SJSA1 (cell line): ENCODE measurements around the gene NLRP12. TPM values are rescaled to one million over a fixed set of nuclear protein-coding genes. Genes with fewer than 3 reads are reported as not detected.
"Not testable (repeated sequence)": the region's sequence is repeated elsewhere in the genome, so short reads cannot be mapped to it uniquely, and the experiment has no call there.

Experiments
- DNase-seq, 2 experiments: peaks; one replicate each; pipeline ENCODE4 v3.0.0-alpha.2; 2015 to 2020; ENCODE audit warnings: low spot score in 2 of 2, low read depth in 1 of 2
- H3K27ac ChIP-seq: fragments of 250-450 bp; sonication (Bioruptor Pico); 2 replicates; pipeline ENCODE4 v1.5.1; 2020; ENCODE audit warnings: mild to moderate bottlenecking, moderate library complexity
- H3K27me3 ChIP-seq: fragments of 250-450 bp; sonication (Bioruptor Pico); replicated peaks from 2 replicates; pipeline ENCODE4 v1.5.1; 2020; ENCODE audit warnings: mild to moderate bottlenecking, moderate library complexity
- H3K36me3 ChIP-seq: fragments of 250-450 bp; sonication (Bioruptor Pico); 2 replicates; pipeline ENCODE4 v1.5.1; 2020; ENCODE audit warnings: mild to moderate bottlenecking
- H3K4me1 ChIP-seq: fragments of 250-450 bp; sonication (Bioruptor Pico); replicated peaks from 2 replicates; pipeline ENCODE4 v1.6.1; 2021; ENCODE audit warnings: mild to moderate bottlenecking
- H3K4me3 ChIP-seq: fragments of 250-450 bp; sonication (Bioruptor Pico); 2 replicates; pipeline ENCODE4 v1.5.1; 2020; ENCODE audit warnings: mild to moderate bottlenecking
- H3K9me3 ChIP-seq: fragments of 250-450 bp; sonication (Bioruptor Pico); replicated peaks from 2 replicates; pipeline ENCODE4 v1.5.1; 2020; ENCODE audit warnings: mild to moderate bottlenecking
- total RNA-seq: library from RNA; depleted of rRNA; stranded (reverse); fragments of >200 nt; shearing (Covaris generic); gene quantifications from 2 replicates; pipeline ENCODE4 v1.2.3, GENCODE V29; 2014

Gene NLRP12
- total RNA-seq, 1 experiment from 2014 or later, result not detected

DNA sequence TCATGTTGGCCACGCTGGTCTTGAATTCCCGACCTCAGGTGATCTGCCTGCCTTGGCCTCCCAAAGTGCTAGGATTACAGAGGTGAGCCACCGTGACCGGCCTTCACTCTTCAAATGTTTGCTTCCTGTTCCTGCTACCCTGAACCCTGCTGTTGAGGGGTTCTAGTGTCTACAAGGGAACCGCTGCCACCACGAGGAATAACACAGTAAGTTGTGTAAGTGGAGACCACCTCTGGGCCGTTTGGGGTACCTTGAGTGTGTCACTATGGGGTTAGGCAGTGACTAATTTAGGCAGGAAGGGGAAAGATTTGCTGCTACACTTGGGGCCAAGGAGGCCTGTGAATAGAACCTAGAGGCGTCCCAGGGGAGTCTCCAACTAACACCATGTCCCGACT, 41.4 kb upstream of the NLRP12 start:
- Histone ChIP-seq H3K9me3 (no peaks in the 10 kb centered on the region), H3K27ac (peak overlapping the region; percentile 99), H3K36me3 (peaks cover 20% of the 10 kb centered on the region), H3K4me3 (peak overlapping the region; percentile 62), H3K4me1 (peaks cover 31% of the 10 kb centered on the region), H3K27me3 (no peaks in the 10 kb centered on the region)
- no peak for DNase-seq

DNA sequence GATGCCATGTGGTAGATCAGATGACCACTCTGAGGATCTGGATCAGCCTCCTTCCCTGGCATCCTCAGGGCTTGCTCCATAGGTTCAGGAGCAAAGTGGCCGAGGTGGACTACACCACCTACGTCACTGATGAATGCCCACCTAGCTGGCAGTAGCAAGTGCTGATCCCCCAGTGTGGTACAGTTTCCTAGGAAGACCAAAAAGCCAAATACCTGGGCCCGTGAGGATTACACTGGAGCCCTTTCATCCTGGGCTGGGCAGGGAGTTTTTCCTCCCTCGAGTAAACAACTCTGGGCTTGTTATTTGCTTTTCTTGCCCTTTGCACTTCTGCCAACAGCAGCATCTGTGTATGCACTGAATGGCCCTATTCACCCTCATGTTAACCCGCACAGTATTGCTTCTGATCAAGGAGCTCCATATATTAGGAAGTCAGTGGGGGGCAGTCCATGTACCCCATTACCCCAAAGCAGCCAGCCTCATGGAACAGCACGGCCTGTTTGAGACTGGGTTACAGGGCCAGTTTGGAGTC, 40.3 kb upstream of the NLRP12 start:
- H3K27ac ChIP-seq, result peak overlapping the region; percentile 99; the same call in 1 of the 2 replicates
- H3K9me3 ChIP-seq, result no peaks in the 10 kb centered on the region
- H3K4me1 ChIP-seq, result peaks cover 31% of the 10 kb centered on the region
- H3K27me3 ChIP-seq, result no peaks in the 10 kb centered on the region
- H3K4me3 ChIP-seq, result no peak overlapping the region
- peaks cover 16% of the 10 kb centered on the region for H3K36me3 ChIP-seq
- DNase-seq, result no peak

DNA sequence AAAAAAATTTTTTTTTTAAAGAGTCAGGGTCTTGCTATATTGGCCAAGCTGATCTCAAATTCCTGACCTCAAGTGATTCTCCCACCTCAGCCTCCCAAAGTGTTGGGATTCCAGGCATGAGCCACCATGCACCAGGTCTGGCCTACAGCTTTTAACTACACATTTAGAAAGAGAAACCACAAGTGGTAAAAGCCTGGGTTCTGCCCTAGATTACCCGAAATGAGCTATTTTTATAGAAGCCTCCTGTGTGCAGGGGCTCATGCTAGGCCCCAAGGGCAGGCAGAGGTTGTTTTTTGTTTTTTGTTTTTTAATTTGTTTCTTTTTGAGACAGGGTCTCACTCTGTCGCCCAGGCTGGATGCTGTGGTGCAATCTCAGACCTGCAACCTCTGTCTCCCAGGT, 29.6 kb upstream of the NLRP12 start:
- DNase-seq, result no peak
- no peak overlapping the region for H3K27ac ChIP-seq
- H3K36me3 ChIP-seq, result no peaks in the 10 kb centered on the region
- H3K4me3 ChIP-seq, result no peak overlapping the region
- H3K9me3 ChIP-seq, result no peaks in the 10 kb centered on the region
- H3K4me1 ChIP-seq, result peaks cover 10% of the 10 kb centered on the region
- no peaks in the 10 kb centered on the region for H3K27me3 ChIP-seq

DNA sequence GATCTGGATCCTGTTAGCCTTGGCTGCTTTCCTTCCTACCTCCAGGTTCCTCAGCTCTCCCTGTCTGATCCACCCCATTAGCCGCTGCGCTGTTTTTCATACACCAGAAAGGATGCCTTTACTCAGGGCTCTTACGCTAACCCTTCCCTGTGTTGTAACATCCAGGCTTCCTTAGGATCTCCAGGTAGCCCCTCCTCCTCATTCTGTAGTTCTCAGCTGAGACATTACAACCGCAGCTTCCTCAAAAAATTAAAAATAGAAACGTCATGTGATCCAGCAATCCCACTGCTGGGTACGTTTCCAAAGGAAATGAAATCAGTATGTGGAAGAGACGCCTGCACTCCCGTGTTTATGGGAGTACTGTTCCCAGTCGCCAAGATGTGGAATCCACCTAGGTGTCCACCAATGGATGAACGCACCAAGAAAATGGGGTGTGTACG, 25.1 kb upstream of the NLRP12 start:
- H3K36me3 ChIP-seq, result no peaks in the 10 kb centered on the region
- no peaks in the 10 kb centered on the region for H3K9me3 ChIP-seq
- H3K27ac ChIP-seq, result no peak overlapping the region
- no peak for DNase-seq
- H3K4me3 ChIP-seq, result no peak overlapping the region
- H3K27me3 ChIP-seq, result no peaks in the 10 kb centered on the region
- H3K4me1 ChIP-seq, result peaks cover 7% of the 10 kb centered on the region

DNA sequence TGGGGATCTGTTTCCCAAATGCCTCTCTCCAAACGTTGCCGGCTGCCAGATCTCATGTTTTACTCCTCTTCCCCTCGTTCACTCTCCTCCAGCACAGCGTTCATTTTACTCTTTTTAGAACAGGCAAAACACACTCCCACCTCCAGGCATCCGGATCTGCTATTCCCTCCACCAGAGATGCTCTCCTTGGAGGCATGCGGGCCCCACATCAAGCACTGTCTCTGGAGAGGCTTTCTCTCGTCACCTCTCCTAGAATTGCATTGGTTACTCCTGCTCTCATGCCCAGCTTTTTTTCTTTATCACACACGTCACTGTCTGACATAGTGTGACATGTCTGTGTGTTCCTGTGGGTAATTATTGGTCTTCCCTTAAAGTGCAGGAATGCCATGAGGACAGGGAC, 23.4 kb upstream of the NLRP12 start:
- Histone ChIP-seq H3K9me3 (no peaks in the 10 kb centered on the region), H3K4me1 (peaks cover 21% of the 10 kb centered on the region), H3K27me3 (no peaks in the 10 kb centered on the region), H3K27ac (no peak overlapping the region), H3K36me3 (no peaks in the 10 kb centered on the region), H3K4me3 (no peak overlapping the region)
- no peak for DNase-seq

DNA sequence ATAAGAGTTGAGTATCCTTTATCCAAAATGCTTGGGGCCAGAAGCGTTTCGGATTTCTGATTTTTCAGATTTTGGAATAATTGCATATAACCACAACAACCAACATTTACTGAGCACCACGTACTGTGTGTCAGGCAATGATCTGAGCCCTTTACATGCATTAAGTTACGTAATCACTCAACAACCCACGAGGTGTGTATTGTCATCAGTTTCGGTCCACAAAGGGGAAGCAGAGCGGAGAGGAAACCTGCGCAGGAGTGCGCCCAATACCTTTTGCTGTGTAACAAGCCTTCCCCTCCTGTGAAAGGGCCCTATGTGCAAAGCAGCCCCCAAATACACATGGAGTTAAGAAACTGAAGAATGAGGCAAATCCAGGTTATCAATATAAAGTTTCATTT, 20.7 kb upstream of the NLRP12 start:
- no peak overlapping the region for H3K27ac ChIP-seq
- H3K4me1 ChIP-seq, result peaks cover 34% of the 10 kb centered on the region

DNA sequence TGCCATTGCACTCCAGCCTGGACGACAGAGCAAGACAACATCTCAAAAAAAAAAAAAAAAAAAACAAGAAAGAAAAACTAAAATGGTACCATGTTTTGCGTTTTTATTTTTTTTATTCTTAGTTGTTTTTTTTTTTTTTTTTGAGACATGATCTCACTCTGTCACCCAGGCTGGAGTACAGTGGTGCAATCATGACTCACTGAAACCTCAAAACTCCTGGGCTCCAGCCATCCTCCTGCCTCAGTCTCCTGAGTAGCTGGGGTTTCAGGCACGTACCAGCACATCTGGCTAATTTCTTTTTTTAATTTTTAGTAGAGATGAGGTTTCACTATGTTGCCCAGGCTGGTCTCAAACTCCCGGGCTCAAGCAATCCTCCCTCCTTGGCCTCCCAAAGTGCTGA, 16.8 kb upstream of the NLRP12 start:
- not testable (repeated sequence) for H3K4me3 ChIP-seq, H3K9me3 ChIP-seq, H3K36me3 ChIP-seq, H3K27me3 ChIP-seq
- DNase-seq, result peak; percentile 42 to 61
- 0 out of 2 replicates have a peak overlapping the region, but pooled peaks have one; percentile 46 for H3K27ac ChIP-seq
- H3K4me1 ChIP-seq, result peaks cover 27% of the 10 kb centered on the region

More for the DNA sequence above, 20.7 kb upstream of the NLRP12 start:
- Histone ChIP-seq H3K9me3 (no peaks in the 10 kb centered on the region), H3K27me3 (no peaks in the 10 kb centered on the region), H3K4me3 (no peak overlapping the region), H3K36me3 (no peaks in the 10 kb centered on the region)
- DNase-seq, result no peak

DNA sequence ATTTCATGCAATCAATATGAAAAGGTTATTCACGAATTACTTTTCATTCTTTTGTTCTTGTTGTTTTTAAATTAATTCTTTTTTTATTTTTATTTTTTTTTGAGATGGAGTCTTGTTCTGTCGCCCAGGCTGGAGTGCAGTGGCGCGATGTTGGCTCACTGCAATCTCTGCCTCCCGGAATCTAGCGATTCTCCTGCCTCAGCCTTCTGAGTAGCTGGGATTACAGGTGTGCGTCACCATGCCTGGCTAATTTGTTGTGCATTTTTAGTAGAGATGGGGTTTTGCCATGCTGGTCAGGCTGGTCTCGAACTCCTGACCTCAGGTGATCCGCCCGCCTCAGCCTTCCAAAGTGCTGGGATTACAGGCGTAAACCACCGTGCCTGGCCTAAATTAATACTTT, 16.1 kb upstream of the NLRP12 start:
- DNase-seq, H3K27me3 ChIP-seq, H3K36me3 ChIP-seq, H3K9me3 ChIP-seq, H3K27ac ChIP-seq, H3K4me3 ChIP-seq: not testable (repeated sequence)
- peaks cover 27% of the 10 kb centered on the region for H3K4me1 ChIP-seq

DNA sequence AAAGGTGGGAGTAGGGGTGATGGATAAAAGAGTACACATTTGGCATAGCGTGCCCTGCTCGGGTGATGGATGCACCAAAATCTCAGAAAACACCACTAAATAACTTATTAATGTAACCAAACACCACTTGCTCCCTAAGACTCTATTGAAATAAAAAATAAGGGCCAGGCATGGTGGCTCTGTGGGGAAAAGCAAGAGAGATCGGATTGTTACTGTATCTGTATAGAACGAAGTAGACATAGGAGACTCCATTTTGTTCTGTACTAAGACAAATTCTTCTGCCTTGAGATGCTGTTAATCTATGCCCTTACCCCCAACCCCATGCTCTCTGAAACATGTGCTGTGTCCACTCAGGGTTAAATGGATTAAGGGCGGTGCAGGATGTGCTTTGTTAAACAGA, 14.3 kb upstream of the NLRP12 start:
- not testable (repeated sequence) for H3K36me3 ChIP-seq, H3K27me3 ChIP-seq, H3K4me3 ChIP-seq, H3K27ac ChIP-seq, DNase-seq, H3K9me3 ChIP-seq
- peaks cover 22% of the 10 kb centered on the region for H3K4me1 ChIP-seq

DNA sequence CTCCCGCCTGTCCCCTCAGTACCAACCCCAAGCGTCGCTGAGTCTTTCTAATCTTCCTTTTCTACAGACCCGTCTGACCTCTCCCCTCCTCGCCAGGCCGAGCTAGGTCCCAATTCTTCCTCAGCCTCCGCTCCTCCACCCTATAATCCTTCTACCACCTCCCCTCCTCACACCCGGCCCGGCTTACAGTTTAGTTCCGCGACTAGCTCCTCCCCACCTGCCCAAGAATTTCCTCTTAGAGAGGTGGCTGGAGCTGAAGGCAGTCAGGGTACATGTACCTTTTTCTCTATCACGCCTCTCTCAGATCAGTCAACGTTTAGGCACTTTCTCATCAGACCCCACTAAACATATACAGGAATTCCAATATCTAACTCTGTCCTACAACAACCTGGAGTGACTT, 8.7 kb upstream of the NLRP12 start:
- not testable (repeated sequence) for DNase-seq, H3K4me1 ChIP-seq, H3K36me3 ChIP-seq, H3K27me3 ChIP-seq, H3K27ac ChIP-seq, H3K9me3 ChIP-seq, H3K4me3 ChIP-seq

DNA sequence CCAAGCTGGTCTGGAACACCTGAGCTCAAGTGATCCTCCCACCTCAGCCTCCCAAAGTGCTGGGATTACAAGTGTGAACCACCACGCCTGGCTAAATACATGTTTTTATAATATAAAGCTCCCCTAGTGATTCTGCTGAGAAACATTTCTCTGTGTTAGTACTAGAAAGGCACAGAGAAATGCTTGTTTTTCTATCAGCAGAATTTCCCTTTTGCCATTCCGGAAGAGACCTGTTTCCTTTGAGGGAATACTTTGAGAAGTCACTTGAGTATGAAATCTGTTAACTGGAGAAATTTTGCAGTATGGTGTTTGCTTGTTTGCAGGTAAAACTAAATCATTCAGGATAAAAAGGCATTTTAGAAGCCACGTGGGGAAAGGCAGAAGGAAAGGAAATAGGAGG, 4.4 kb upstream of the NLRP12 start:
- DNase-seq, result no peak
- H3K9me3 ChIP-seq, result no peaks in the 10 kb centered on the region
- no peak overlapping the region for H3K27ac ChIP-seq
- 0 out of 2 replicates have a peak, but pooled peaks cover 6% of the 10 kb centered on the region for H3K27me3 ChIP-seq
- no peak overlapping the region for H3K4me3 ChIP-seq
- H3K4me1 ChIP-seq, result no peaks in the 10 kb centered on the region
- no peaks in the 10 kb centered on the region for H3K36me3 ChIP-seq

DNA sequence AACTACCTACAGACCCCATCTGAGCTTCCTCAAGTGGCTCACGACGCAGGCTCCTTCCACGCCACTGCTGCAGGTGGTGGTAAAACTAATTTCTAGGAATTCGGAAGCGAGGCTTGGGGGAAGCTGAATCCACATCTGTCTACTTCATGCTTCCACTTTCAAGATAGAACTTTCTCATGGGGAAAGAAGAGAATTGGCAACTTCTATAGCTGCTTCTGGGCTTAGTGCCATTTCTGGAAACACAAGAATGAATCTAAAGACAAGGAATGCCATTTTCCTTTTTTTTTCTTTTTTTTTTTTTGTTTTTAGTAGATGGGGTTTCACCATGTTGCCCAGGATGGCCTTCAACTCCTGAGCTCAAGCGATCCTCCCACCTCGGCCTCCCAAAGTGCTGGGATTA, 2.8 kb upstream of the NLRP12 start:
- H3K4me1 ChIP-seq, result no peaks in the 10 kb centered on the region
- H3K9me3 ChIP-seq, result no peaks in the 10 kb centered on the region
- 0 out of 2 replicates have a peak, but pooled peaks cover 6% of the 10 kb centered on the region for H3K27me3 ChIP-seq
- no peak overlapping the region for H3K4me3 ChIP-seq
- no peak for DNase-seq
- H3K27ac ChIP-seq, result no peak overlapping the region
- H3K36me3 ChIP-seq, result no peaks in the 10 kb centered on the region

DNA sequence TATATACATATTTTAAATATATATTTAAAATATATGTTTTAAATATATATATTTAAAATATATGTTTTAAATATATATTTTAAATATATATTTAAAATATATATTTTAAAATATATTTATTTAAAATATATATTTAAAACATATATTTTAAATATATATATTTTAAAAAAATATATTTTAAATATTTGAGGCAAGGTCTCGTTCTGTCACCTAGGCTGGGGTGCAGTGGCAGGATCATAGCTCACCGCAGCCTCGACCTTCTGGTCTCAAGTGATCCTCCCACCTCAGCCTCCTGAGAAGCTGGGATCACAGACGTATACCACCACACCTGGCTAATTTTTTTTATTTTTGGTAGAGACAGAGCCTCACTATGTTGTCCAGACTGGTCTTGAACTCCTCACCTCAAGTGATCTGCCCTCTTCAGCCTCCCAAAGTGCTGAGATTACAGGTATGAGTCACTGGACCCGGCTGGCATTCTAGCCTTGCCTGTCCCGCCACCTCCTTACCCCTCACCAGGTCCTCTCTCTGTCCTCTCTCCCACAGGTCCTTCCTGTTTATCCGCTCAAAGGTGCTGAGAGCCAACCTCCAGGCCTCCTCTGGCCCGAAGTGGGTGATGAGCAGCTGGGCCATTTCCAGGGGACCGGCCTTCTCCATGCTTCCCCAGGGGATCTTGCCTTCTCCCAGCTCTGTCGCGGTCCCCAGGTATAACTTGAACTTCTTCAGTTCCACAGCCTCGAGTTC, 564 bp downstream of the NLRP12 start:
- H3K36me3 ChIP-seq, result no peaks in the 10 kb centered on the region
- no peaks in the 10 kb centered on the region for H3K9me3 ChIP-seq
- no peak overlapping the region for H3K4me3 ChIP-seq
- H3K4me1 ChIP-seq, result no peaks in the 10 kb centered on the region
- no peaks in the 10 kb centered on the region for H3K27me3 ChIP-seq
- no peak overlapping the region for H3K27ac ChIP-seq
- DNase-seq, result no peak

DNA sequence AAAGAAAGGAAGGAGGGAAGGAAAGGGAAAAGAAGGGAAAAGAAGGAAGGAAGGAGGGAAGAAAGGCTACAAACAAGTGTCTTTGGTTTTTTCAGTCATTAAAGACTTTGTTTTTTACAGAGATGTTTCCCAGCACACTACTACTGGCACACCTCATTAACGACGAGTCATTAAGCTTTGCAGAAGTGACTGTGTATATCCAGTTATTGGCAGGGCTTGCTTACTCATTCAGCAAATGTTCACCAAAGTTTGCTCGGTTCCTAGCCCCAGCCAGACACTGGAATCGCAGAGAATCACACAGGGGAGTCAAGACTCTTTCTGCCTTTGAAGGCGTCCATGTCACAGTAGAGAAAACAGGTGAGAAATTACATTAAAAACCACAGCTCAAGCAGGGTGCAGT, 4.3 kb downstream of the NLRP12 start:
- no peaks in the 10 kb centered on the region for H3K4me1 ChIP-seq
- no peak overlapping the region for H3K27ac ChIP-seq
- H3K4me3 ChIP-seq, result no peak overlapping the region
- no peaks in the 10 kb centered on the region for H3K36me3 ChIP-seq
- DNase-seq, result no peak
- H3K9me3 ChIP-seq, result no peaks in the 10 kb centered on the region
- no peaks in the 10 kb centered on the region for H3K27me3 ChIP-seq

DNA sequence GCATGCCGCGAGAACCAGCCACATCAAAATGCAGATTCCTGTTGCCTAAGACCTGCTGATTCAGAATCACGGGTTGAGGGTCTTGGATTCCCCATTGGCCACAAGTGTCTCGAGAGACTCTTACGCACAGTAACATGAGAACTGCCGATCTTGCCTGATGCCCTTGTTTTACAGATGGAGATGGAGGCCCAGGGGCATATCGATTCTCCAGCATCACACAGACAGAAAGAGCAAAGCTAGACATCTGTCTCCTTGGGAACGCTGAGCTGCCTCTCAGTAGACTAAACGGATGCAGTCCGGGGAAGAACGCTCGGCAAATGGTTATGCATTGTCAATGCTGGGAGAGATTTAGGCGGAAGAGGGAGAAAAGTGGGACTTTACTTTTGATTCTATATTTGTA, 5.4 kb downstream of the NLRP12 start:
- Histone ChIP-seq H3K27ac (no peak overlapping the region), H3K36me3 (no peaks in the 10 kb centered on the region), H3K9me3 (no peaks in the 10 kb centered on the region), H3K27me3 (no peaks in the 10 kb centered on the region), H3K4me1 (no peaks in the 10 kb centered on the region), H3K4me3 (no peak overlapping the region)
- DNase-seq, result no peak
